ENCODE data around the gene BABAM2.

The BABAM2 gene

GRCh38 chr2:28155627-28156026 is 265.1 kb downstream of the BABAM2 start:
- CTCF ChIA-PET: interaction anchor here (0.6 to 2.9 kb wide), 18 partner anchors 9 to 411 kb away, joined by 3 to 12 read pairs (median 4); no protein-coding TSS in a partner anchor

More at GRCh38 chr2:28155627-28156026, 265.1 kb downstream of the BABAM2 start:
- H3K4me3 ChIP-seq (ENCODE audit: low read depth, low read length): no peak overlapping the region
- H3K9me3 ChIP-seq (ENCODE audit: control insufficient read depth, insufficient read depth, low read depth, low read length): no peaks in the 10 kb centered on the region
- H3K36me3 ChIP-seq (ENCODE audit: control insufficient read depth in 2 of 2, insufficient read depth in 1 of 2, low read length in 2 of 2): no peaks in the 10 kb centered on the region
- POLR2A ChIA-PET: interaction anchor here (0.6 kb wide), 1 partner anchor 344 kb away, joined by 3 read pairs; no protein-coding TSS in a partner anchor
- no peak for TF ChIP-seq ZNF23 (tag by site-specific recombination; IDR thresholded peaks at IDR 0.05; ENCODE audit: borderline replicate concordance)
- peak; percentile 34; the same call in 1 of the 2 replicates for TF ChIP-seq ZNF654 (tag by site-specific recombination; IDR thresholded peaks at IDR 0.05; ENCODE audit: low read depth)
- TF ChIP-seq ZNF280D (tag by site-specific recombination; IDR thresholded peaks at IDR 0.05): no peak
- no peak for TF ChIP-seq ZNF843 (tag by site-specific recombination; IDR thresholded peaks at IDR 0.05)
- TF ChIP-seq ZNF692 (tag by site-specific recombination; IDR thresholded peaks at IDR 0.05): no peak
- TF ChIP-seq ZNF2 (tag by site-specific recombination; IDR thresholded peaks at IDR 0.05): peak; percentile 94
- TF ChIP-seq ZNF558 (tag by site-specific recombination; IDR thresholded peaks at IDR 0.05): no peak
- no peak for TF ChIP-seq ZNF10 (tag by site-specific recombination; IDR thresholded peaks at IDR 0.05)
- TF ChIP-seq ZNF449 (tag by site-specific recombination; IDR thresholded peaks at IDR 0.05): no peak
- TF ChIP-seq ZNF791 (tag by site-specific recombination; IDR thresholded peaks at IDR 0.05): no peak
- no peak for TF ChIP-seq ZNF426 (tag by site-specific recombination; IDR thresholded peaks at IDR 0.05)
- no peak for TF ChIP-seq ZFP37 (tag by site-specific recombination; IDR thresholded peaks at IDR 0.05)
- no peak for TF ChIP-seq ZNF221 (tag by site-specific recombination; IDR thresholded peaks at IDR 0.05; ENCODE audit: borderline replicate concordance)
- no peak for TF ChIP-seq ZNF792 (tag by site-specific recombination; IDR thresholded peaks at IDR 0.05)
- peak; percentile 83 for TF ChIP-seq SETDB1 (IDR thresholded peaks at IDR 0.05; ENCODE audit: insufficient read length, low read length)
- TF ChIP-seq YY1 (tag by site-specific recombination; IDR thresholded peaks at IDR 0.05): no peak
- no peak for TF ChIP-seq ZNF391 (tag by site-specific recombination; IDR thresholded peaks at IDR 0.05; ENCODE audit: borderline replicate concordance, low read depth)
- TF ChIP-seq ZNF148 (tag by site-specific recombination; IDR thresholded peaks at IDR 0.05; ENCODE audit: borderline replicate concordance): no peak
- no peak for TF ChIP-seq ZNF311 (tag by site-specific recombination; IDR thresholded peaks at IDR 0.05; ENCODE audit: borderline replicate concordance)
- no peak for TF ChIP-seq SCRT1 (tag by site-specific recombination; IDR thresholded peaks at IDR 0.05; ENCODE audit: borderline replicate concordance)
- H3K4me1 ChIP-seq (ENCODE audit: control insufficient read depth, insufficient read depth, low read length): peaks cover 6% of the 10 kb centered on the region; the same call in 1 of the 2 replicates
- H3K27ac ChIP-seq (ENCODE audit: extremely low read depth, low read depth, low read length): no peak overlapping the region
